ENCODE data around the gene NDUFB10.

NDUFB10 gene

GRCh38 chr16:1941162-1942046, 17.9 kb upstream of the NDUFB10 start:
- H3K4me3 ChIP-seq (ENCODE audit: low read depth, low read length): peak overlapping the region; percentile 91
- DNase-seq (ENCODE audit: low read depth): peak; percentile 91
- in situ Hi-C loops (cut with HindIII; ENCODE audit: low sequenced_read_pairs): no loop called here
- TF ChIP-seq, protein P1, sequence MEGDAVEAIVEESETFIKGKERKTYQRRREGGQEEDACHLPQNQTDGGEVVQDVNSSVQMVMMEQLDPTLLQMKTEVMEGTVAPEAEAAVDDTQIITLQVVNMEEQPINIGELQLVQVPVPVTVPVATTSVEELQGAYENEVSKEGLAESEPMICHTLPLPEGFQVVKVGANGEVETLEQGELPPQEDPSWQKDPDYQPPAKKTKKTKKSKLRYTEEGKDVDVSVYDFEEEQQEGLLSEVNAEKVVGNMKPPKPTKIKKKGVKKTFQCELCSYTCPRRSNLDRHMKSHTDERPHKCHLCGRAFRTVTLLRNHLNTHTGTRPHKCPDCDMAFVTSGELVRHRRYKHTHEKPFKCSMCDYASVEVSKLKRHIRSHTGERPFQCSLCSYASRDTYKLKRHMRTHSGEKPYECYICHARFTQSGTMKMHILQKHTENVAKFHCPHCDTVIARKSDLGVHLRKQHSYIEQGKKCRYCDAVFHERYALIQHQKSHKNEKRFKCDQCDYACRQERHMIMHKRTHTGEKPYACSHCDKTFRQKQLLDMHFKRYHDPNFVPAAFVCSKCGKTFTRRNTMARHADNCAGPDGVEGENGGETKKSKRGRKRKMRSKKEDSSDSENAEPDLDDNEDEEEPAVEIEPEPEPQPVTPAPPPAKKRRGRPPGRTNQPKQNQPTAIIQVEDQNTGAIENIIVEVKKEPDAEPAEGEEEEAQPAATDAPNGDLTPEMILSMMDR (IDR thresholded peaks at IDR 0.05; ENCODE audit: low read depth, low read length, missing control alignments): peak; percentile 75

DNA sequence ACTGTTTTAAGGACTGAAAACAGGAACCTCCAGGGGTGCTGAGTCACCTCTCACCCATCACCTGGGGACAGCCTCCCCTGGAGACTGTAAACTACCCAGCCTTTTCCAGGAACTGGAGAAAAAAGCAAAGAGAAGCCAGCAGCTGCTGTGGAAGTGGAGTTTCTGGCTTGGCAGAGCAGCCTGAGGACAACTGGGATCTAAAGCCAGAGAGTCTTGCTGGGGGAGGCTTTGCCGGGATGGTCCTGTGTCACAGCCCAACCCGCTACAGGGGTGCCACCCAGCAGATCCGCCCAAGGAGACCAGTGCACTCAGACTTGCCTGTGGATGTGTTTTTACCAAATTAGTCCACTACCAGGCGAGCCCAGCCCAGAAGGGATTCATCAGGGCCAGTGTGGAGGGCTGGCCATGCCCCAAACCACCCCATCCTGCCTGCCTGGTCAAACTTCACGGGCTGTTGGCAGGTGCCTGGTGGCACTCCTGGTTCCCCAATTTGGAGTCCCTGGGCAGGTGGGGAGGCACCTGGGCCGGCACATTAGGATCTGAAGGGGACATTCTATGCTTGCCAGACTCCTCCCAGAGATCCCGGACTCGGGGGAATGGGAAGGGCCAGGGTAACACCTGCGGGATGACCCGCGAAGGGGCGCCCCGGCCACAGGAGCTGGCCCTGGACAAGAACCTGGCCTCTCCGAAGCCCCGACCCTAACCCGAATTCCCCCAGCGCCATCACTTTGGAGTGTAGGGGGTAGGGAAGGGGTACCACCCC, 17.1 kb upstream of the NDUFB10 start:
- in situ Hi-C loops (cut with HindIII; ENCODE audit: low sequenced_read_pairs): no loop called here
- peak overlapping the region; percentile 91 for H3K4me3 ChIP-seq (ENCODE audit: low read depth, low read length)
- no peak for DNase-seq (ENCODE audit: low read depth)
- TF ChIP-seq, protein P1 (IDR thresholded peaks at IDR 0.05; ENCODE audit: low read depth, low read length, missing control alignments): no peak

DNA sequence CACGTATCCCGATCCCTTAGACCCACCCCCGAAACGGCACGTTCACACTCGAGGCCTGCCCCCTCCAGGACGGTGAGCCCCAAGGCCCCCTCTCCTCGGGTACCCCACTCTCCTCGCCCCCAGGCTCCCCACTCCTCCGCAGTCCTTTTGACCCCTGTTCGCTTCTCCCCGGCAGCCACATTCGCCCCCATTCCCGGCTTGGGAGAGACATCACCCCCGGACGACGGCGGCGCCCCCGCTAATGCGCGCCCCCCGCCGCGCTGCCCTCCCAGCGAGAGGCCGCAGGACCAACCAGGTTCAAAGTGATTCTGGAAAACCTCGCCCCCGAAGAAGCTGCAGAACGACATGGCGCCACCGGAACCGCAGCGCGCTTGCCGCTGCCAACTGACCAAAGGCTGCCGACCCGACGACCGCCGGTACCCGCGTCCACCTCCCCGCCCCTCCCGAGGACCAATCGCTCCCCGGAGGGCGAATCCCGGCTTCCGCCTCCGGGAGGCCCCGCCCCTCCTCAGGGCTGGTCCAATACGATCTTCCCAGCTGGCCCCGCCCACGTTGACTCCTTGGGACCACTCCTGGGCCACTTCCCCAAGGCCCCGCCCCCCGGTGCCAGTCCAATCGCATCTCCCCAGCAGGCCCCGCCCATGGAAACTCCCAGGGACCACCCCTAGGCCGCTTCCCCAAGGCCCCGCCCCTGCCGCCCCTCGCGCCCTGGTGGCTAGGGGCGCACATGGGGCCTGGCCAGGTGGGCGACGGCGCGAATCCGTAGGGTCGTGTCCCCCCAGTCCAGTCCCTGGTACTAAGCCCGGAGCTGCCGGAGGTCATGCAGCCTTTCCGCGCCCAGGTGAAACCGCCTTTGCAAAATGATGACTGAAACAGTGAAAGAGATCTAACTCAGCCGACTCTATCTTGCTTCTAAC, 16.3 kb upstream of the NDUFB10 start, which contains the start of gene MSRB1:
Gene MSRB1, minus strand, starts transcription at position 390 of the 917 bp plus-strand sequence. Its CDS starts 43 bp downstream, at position 347.
- in situ Hi-C loops (cut with HindIII; ENCODE audit: low sequenced_read_pairs): no loop called here
- TF ChIP-seq, protein P1 (IDR thresholded peaks at IDR 0.05; ENCODE audit: low read depth, low read length, missing control alignments): no peak
- peak; percentile 96 for DNase-seq (ENCODE audit: low read depth)
- peak within 1 kb of the TSS; percentile 91 for H3K4me3 ChIP-seq (ENCODE audit: low read depth, low read length)

- in situ Hi-C loops (cut with HindIII; ENCODE audit: low sequenced_read_pairs): no loop called here
- no peak for DNase-seq (ENCODE audit: low read depth)
- no peak overlapping the region for H3K4me3 ChIP-seq (ENCODE audit: low read depth, low read length)
- TF ChIP-seq, protein P1 (IDR thresholded peaks at IDR 0.05; ENCODE audit: low read depth, low read length, missing control alignments): no peak
Observed at GRCh38 chr16:1944612-1945199, 14.6 kb upstream of the NDUFB10 start.

DNA sequence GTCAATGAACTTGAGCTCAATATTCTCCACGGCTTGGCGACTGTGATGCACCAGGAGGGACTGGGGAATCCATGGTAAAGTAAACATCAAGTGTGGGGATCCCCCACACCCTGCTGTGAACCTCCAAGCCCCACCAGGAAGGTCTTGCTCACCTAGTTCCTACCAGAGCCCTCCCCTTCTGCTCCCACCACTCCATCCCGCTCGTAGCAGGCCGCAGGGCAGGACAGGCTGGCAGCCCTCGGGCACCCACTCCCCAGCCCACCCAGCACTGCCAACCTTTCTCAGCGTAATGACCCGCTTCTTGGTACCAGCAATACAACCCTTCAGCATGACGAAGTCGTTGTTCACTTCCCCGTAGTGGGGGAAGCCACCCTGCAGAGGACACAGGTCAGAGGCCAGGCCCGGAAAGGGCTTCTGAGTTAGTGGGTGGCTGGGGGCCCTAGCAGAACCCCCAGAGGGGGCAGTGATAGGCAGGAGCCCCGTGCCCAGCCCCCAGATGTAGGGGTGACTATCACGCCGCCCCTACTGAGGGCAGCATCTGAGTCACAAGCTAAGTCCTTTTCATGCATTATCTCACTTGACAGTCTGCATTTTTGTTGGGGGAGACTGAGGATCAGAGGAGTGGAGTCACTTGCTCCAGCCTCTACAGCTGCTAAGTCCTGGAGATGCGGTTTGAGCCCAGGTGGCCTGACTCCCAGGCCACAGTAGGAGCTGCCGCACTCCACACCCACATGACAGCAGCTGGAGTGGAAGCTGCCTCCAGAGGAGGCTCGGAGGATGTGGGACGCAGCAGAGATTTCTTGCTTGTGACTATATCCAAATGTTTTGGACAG, 13.6 kb upstream of the NDUFB10 start:
- in situ Hi-C loops (cut with HindIII; ENCODE audit: low sequenced_read_pairs): no loop called here
- TF ChIP-seq, protein P1 (IDR thresholded peaks at IDR 0.05; ENCODE audit: low read depth, low read length, missing control alignments): no peak
- DNase-seq (ENCODE audit: low read depth): no peak
- H3K4me3 ChIP-seq (ENCODE audit: low read depth, low read length): no peak overlapping the region
